Epithelial cell of esophagus (primary cell): ENCODE measurements around the gene LIN37.

Source experiments
- DNase-seq: peaks from one replicate; pipeline ENCODE4 v3.0.0; 2010; ENCODE audit warnings: low read depth
- H3K4me3 ChIP-seq: 2 replicates; pipeline ENCODE4 v1.5.1; 2011; ENCODE audit warnings: mild to moderate bottlenecking, low read length, control low read depth
- TF ChIP-seq, protein P1 (sequence below): IDR thresholded peaks from 2 replicates; pipeline ENCODE4 v1.5.1; 2011; ENCODE audit warnings: low read depth, mild to moderate bottlenecking, low read length, control low read depth, inconsistent platforms; ENCODE audit not compliant: insufficient read depth; ENCODE audit errors: missing control alignments

The LIN37 gene

DNA sequence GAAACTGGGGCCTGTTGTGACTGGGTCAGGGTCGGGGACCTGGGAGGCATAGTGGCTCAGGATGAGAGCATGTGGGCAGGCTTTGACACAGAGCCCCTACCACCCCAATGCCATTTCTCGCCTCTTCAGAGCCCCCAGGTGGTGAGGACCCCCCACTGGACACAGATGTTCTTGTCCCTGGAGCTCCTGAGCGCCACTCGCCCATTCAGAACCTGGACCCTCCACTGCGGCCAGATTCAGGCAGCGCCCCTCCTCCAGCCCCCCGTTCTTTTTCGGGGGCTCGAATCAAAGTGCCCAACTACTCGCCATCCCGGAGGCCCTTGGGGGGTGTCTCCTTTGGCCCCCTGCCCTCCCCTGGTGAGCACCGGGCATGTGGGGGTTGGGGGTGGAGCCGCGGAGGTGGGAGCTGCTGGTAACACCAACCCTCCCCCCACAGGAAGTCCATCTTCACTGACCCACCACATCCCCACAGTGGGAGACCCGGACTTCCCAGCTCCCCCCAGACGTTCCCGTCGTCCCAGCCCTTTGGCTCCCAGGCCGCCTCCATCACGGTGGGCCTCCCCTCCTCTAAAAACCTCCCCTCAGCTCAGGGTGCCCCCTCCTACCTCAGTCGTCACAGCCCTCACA is 16.5 kb upstream of the LIN37 start:
- no peak for DNase-seq
- TF ChIP-seq, protein P1, sequence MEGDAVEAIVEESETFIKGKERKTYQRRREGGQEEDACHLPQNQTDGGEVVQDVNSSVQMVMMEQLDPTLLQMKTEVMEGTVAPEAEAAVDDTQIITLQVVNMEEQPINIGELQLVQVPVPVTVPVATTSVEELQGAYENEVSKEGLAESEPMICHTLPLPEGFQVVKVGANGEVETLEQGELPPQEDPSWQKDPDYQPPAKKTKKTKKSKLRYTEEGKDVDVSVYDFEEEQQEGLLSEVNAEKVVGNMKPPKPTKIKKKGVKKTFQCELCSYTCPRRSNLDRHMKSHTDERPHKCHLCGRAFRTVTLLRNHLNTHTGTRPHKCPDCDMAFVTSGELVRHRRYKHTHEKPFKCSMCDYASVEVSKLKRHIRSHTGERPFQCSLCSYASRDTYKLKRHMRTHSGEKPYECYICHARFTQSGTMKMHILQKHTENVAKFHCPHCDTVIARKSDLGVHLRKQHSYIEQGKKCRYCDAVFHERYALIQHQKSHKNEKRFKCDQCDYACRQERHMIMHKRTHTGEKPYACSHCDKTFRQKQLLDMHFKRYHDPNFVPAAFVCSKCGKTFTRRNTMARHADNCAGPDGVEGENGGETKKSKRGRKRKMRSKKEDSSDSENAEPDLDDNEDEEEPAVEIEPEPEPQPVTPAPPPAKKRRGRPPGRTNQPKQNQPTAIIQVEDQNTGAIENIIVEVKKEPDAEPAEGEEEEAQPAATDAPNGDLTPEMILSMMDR: no peak
- H3K4me3 ChIP-seq: no peak overlapping the region

DNA sequence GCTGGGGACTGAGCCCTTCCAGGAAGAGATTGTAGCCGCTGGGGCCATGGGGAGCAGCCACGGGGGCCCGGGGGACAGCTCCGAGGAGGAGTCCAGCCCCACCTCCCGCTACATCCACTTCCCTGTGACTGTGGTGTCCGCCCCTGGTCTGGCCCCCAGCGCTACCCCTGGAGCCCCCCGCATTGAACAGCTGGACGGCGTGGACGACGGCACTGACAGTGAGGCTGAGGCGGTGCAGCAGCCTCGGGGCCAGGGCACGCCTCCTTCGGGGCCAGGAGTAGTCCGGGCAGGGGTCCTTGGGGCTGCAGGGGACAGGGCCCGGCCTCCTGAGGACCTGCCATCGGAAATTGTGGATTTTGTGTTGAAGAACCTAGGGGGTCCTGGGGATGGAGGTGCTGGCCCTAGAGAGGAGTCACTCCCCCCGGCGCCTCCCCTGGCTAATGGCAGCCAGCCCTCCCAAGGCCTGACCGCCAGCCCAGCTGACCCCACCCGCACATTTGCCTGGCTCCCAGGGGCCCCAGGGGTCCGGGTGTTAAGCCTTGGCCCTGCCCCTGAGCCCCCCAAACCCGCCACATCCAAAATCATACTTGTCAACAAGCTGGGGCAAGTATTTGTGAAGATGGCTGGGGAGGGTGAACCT is 15.7 kb upstream of the LIN37 start:
- H3K4me3 ChIP-seq: no peak overlapping the region
- DNase-seq: no peak
- TF ChIP-seq, protein P1: no peak

DNA sequence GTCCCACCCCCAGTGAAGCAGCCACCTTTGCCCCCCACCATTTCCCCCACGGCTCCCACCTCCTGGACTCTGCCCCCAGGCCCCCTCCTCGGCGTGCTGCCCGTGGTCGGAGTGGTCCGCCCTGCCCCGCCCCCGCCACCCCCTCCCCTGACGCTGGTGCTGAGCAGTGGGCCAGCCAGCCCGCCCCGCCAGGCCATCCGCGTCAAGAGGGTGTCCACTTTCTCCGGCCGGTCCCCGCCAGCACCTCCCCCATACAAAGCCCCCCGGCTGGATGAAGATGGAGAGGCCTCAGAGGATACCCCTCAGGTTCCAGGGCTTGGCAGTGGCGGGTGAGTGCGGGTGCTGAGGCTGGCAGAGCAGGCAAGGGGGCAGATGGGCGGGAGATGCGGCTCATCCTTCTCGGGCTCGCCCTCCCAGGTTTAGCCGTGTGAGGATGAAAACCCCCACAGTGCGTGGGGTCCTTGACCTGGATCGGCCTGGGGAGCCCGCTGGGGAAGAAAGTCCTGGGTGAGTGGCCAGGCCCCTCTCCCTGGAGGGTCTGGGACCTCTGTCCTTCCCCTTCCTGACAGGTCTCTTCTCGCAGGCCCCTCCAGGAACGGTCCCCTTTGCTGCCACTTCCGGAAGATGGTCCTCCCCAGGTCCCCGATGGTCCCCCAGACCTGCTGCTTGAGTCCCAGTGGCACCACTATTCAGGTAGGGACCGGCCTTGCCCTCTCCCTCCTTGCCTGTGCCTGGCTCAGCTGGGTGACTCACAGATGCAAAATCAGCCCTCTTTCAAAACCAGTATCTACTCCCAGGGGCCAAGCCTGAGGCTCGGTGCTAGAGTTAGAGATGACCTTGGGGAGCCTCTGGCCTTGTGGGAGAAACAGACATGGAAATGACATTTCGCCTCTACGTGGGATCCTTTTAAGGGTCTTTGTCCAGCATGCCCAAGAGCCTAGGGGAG is 14.9 kb upstream of the LIN37 start:
- no peak for DNase-seq
- H3K4me3 ChIP-seq: no peak overlapping the region
- TF ChIP-seq, protein P1: no peak

DNA sequence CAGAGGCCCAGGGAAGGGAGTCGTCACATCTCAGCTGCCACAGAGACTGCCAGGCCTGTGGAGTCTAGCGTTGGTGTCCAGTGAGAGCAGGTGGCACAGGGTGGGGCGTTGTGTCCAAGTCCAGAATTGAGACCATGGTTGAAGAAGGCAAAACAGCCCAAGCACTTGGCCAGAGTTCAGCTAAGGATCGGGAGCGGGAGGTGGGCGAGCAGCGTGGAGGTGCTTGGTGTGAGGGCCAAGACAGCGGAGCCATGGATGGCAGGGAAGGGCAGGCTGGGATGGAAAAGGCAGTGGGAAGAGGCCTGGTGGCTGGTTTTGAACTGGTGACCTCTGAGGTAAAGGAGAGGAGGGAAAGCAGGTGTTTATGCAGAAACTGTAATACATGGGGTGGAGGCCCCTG is 14.1 kb upstream of the LIN37 start:
- TF ChIP-seq, protein P1: no peak
- no peak overlapping the region for H3K4me3 ChIP-seq
- no peak for DNase-seq

DNA sequence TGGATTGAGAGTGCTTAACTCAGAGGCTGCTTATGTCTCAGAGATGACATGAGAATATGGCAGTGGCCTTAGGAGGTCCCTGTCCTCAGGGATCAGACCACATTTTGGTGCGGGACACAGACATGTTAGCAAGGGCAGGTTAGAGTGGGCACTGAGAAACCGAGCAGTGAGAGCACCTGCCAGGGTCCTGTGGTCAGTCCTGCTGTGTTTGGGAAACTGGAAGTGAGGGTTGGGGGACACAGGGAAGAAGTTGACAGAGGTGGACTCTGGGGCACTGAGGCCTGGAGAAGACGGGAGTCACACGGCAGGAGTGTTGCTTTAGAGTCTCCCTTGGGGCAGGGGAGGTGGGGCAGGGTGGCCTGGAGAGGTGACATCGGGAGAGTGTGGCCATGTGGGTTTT is 13.5 kb upstream of the LIN37 start:
- H3K4me3 ChIP-seq: no peak overlapping the region
- TF ChIP-seq, protein P1: no peak
- DNase-seq: no peak

DNA sequence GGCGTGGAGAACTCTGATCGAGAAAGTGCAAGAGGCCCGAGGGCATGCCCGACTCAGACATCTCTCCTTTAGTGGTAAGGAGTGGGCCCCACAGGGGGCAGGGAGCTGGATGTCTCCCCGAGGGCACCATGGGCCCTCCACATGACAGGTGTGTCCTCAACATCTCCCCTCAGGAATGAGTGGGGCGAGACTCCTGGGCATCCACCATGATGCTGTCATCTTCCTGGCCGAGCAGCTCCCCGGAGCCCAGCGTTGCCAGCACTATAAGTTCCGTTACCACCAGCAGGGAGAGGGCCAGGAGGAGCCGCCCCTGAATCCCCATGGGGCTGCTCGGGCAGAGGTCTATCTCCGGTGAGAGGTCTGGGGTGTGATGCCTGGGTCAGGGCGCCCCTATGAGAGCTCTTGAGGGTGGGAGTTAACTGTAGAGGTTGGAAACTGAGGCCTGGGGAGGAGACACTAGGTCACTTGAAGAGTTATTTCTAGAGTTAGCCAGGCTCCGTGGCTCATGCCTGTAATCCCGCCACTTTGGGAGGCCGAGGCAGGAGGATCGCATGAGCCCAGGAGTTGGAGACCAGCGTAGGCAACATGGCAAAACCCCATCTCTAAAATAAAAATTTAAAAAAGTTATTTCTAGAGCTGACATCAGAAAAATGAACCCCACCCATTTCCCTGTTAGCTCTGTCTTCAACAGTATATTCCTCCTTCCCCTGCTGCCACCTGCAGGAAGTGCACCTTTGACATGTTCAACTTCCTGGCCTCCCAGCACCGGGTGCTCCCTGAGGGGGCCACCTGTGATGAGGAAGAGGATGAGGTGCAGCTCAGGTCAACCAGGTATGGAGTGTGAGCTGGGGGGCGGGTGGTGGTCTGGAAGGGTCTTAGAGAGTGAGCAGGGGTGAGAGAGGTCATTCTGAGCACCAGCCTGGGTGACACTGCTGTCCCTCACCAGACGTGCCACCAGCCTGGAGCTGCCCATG is 11.2 kb upstream of the LIN37 start:
- DNase-seq: peak; percentile 34
- TF ChIP-seq, protein P1: peak; percentile 32
- no peak overlapping the region for H3K4me3 ChIP-seq
